IMR-90 (cell line): ENCODE data around the gene MARCHF3. TPM values are rescaled to one million over a fixed set of nuclear protein-coding genes. Genes with fewer than 3 reads are reported as not detected.

Source experiments
- ATAC-seq: fragments of 200-7000 bp; cut with Tn5 transposase; 2 replicates; pipeline ENCODE4 v1.9.1; 2020; ENCODE audit warnings: low read depth, mild to moderate bottlenecking, moderate library complexity
- BruUV-seq: library from RNA; stranded (reverse); fragments of 400-500 nt; replicated peaks from 2 replicates; lab custom pipeline; 2021; lab: Mats Ljungman, UMichigan
- CTCF ChIA-PET: fragments of 300-600 bp; formaldehyde crosslinking; extraction: SDS; loops from one replicate; lab custom pipeline; 2021; ENCODE audit warnings: antibody characterized with exemption; lab: Yijun Ruan, JAX
- POLR2A ChIA-PET: fragments of 300-600 bp; sonication (Branson Sonifier 250); formaldehyde crosslinking; loops from one replicate; lab custom pipeline; 2022; ENCODE audit warnings: antibody characterized with exemption; ENCODE audit not compliant: unreplicated experiment; lab: Charles Lee
- DNase-seq: peaks from one replicate; pipeline ENCODE4 v3.0.0; 2013
- H2AFZ ChIP-seq: replicated peaks from 2 replicates; pipeline ENCODE3; 2013; ENCODE audit warnings: low read length, mild to moderate bottlenecking; ENCODE audit not compliant: poor library complexity
- H2AK5ac ChIP-seq: 2 replicates; pipeline ENCODE4 v1.6.1; 2013; ENCODE audit warnings: low read depth, low read length, inconsistent platforms
- H2AK9ac ChIP-seq: replicated peaks from 2 replicates; pipeline ENCODE3; 2013; ENCODE audit warnings: mild to moderate bottlenecking, low read depth, low read length, moderate library complexity; ENCODE audit not compliant: poor library complexity
- H2BK120ac ChIP-seq: 2 replicates; pipeline ENCODE4 v1.6.1; 2013; ENCODE audit warnings: low read depth, low read length, inconsistent platforms
- H2BK15ac ChIP-seq: 3 replicates; pipeline ENCODE4 v1.6.1; 2013; ENCODE audit warnings: low read depth, low read length, inconsistent platforms
- H2BK20ac ChIP-seq: 2 replicates; pipeline ENCODE4 v1.6.1; 2013; ENCODE audit warnings: low read depth, mild to moderate bottlenecking, inconsistent platforms, low read length, moderate library complexity
- H2BK5ac ChIP-seq: 2 replicates; pipeline ENCODE4 v1.6.1; 2013; ENCODE audit warnings: mild to moderate bottlenecking, low read depth, low read length, inconsistent platforms; ENCODE audit not compliant: poor library complexity, severe bottlenecking
- H3K14ac ChIP-seq: replicated peaks from 2 replicates; pipeline ENCODE4 v1.6.1; 2013; ENCODE audit warnings: low read depth, low read length, inconsistent platforms
- H3K18ac ChIP-seq: 2 replicates; pipeline ENCODE4 v1.6.1; 2013; ENCODE audit warnings: low read depth, low read length, control low read depth
- H3K23ac ChIP-seq: 2 replicates; pipeline ENCODE4 v1.6.1; 2013; ENCODE audit warnings: low read depth, low read length, inconsistent platforms
- H3K27ac ChIP-seq: 2 replicates; pipeline ENCODE4 v1.5.1; 2013; ENCODE audit warnings: mild to moderate bottlenecking, control low read depth, low read length; ENCODE audit not compliant: insufficient read depth
- H3K27me3 ChIP-seq: 2 replicates; pipeline ENCODE4 v1.6.1; 2013; ENCODE audit warnings: low read length; ENCODE audit not compliant: control insufficient read depth, insufficient read depth
- H3K36me3 ChIP-seq: 2 replicates; pipeline ENCODE4 v1.6.1; 2013; ENCODE audit warnings: low read length, mixed read lengths; ENCODE audit not compliant: control insufficient read depth, insufficient read depth
- H3K4ac ChIP-seq: 2 replicates; pipeline ENCODE4 v1.6.1; 2013; ENCODE audit warnings: low read depth, low read length, inconsistent platforms
- H3K4me1 ChIP-seq: 2 replicates; pipeline ENCODE4 v1.6.1; 2013; ENCODE audit warnings: low read length, mixed read lengths; ENCODE audit not compliant: control insufficient read depth, insufficient read depth
- H3K4me2 ChIP-seq: 2 replicates; pipeline ENCODE4 v1.6.1; 2013; ENCODE audit warnings: low read depth, mild to moderate bottlenecking, control low read depth, low read length, moderate library complexity
- H3K4me3 ChIP-seq: 2 replicates; pipeline ENCODE4 v1.5.1; 2013; ENCODE audit warnings: low read depth, mild to moderate bottlenecking, control low read depth, low read length, moderate library complexity; ENCODE audit not compliant: insufficient read depth
- H3K56ac ChIP-seq: 2 replicates; pipeline ENCODE4 v1.6.1; 2013; ENCODE audit warnings: low read length, inconsistent platforms; ENCODE audit not compliant: insufficient read depth; ENCODE audit errors: extremely low read depth
- H3K79me1 ChIP-seq, 2 experiments: 2 replicates each; pipeline ENCODE4 v1.6.1; 2013; ENCODE audit warnings: low read length in 2 of 2, inconsistent platforms in 1 of 2, low read depth in 1 of 2
- H3K9ac ChIP-seq: 2 replicates; pipeline ENCODE4 v1.6.1; 2013; ENCODE audit warnings: low read depth, low read length, control low read depth
- H3K9me1 ChIP-seq: 2 replicates; pipeline ENCODE4 v1.6.1; 2013; ENCODE audit warnings: low read length, inconsistent platforms; ENCODE audit not compliant: insufficient read depth
- H3K9me3 ChIP-seq: 2 replicates; pipeline ENCODE4 v1.6.1; 2013; ENCODE audit warnings: low read length; ENCODE audit not compliant: control insufficient read depth, insufficient read depth
- H4K20me1 ChIP-seq: 2 replicates; pipeline ENCODE4 v1.6.1; 2013; ENCODE audit warnings: low read length, inconsistent platforms; ENCODE audit not compliant: insufficient read depth
- H4K5ac ChIP-seq: 2 replicates; pipeline ENCODE4 v1.6.1; 2013; ENCODE audit warnings: mild to moderate bottlenecking, low read depth, low read length, control low read depth
- H4K8ac ChIP-seq, 2 experiments: 2 replicates each; pipeline ENCODE4 v1.6.1; 2013; ENCODE audit warnings: low read depth in 2 of 2, low read length in 2 of 2, control low read depth in 1 of 2, inconsistent platforms in 1 of 2
- H4K91ac ChIP-seq: 2 replicates; pipeline ENCODE4 v1.6.1; 2013; ENCODE audit warnings: low read depth, low read length, inconsistent platforms; ENCODE audit not compliant: insufficient read depth
- CEBPB ChIP-seq: IDR thresholded peaks from 2 replicates; pipeline ENCODE4 v1.6.1; 2012; ENCODE audit warnings: low read depth, low read length, improper control_type of control experiment
- CTCF ChIP-seq: conservative IDR thresholded peaks from 2 replicates; pipeline ENCODE4 v1.5.1; 2012; ENCODE audit warnings: mild to moderate bottlenecking, low read depth, low read length, improper control_type of control experiment
- MAFK ChIP-seq: IDR thresholded peaks from 2 replicates; pipeline ENCODE4 v1.6.1; 2012; ENCODE audit warnings: low read depth, low read length, improper control_type of control experiment
- RAD21 ChIP-seq: IDR thresholded peaks from 2 replicates; pipeline ENCODE4 v1.6.1; 2012; ENCODE audit warnings: low read length, improper control_type of control experiment
- RCOR1 ChIP-seq: IDR thresholded peaks from 2 replicates; pipeline ENCODE4 v1.6.1; 2012; ENCODE audit warnings: mild to moderate bottlenecking, low read length, improper control_type of control experiment; ENCODE audit not compliant: insufficient replicate concordance
- SMC3 ChIP-seq: fragments of 150-350 bp; IDR thresholded peaks from 2 replicates; pipeline ENCODE4 v1.6.1; 2016; ENCODE audit warnings: low read depth, mild to moderate bottlenecking, antibody characterized with exemption, low read length, moderate library complexity
- WGBS, 2 experiments: methylation state at CpG; one replicate each; pipeline versions ENCODE4 v1.1.5 to v1.1.7; 2013; ENCODE audit warnings: missing lambda C conversion rate in 2 of 2; ENCODE audit not compliant: insufficient read length in 1 of 2; ENCODE audit errors: extremely low coverage in 2 of 2; 5-methylcytosine and 5-hydroxymethylcytosine counted together
- dilution Hi-C: fragments of 300-500 bp; cut with HindIII; formaldehyde crosslinking; loops from one replicate; pipeline ENCODE4 v1.14.3; 2018; ENCODE audit warnings: low sequenced_read_pairs; ENCODE audit not compliant: unreplicated experiment
- in situ Hi-C: fragments of 300-500 bp; cut with MboI; formaldehyde crosslinking; loops from 3 replicates; pipeline ENCODE4 v1.14.3; 2019; ENCODE audit warnings: low sequenced_read_pairs, inconsistent platforms, mixed read lengths
- intact Hi-C: fragments of 100-400 bp; cut with micrococcal nuclease; formaldehyde crosslinking; loops from 2 replicates; pipeline ENCODE4 v1.10.0; 2022
- polyA plus RNA-seq, 3 experiments: library from polyadenylated mRNA; depleted of rRNA; stranded (reverse); fragments of >200 nt; gene quantifications; 2 replicates each; pipeline ENCODE4 v1.2.3, GENCODE V29; 2012; ENCODE audit warnings: low replicate concordance in 1 of 3
- total RNA-seq: library from RNA; depleted of rRNA; stranded (reverse); fragments of >200 nt; gene quantifications from 2 replicates; pipeline ENCODE4 v1.2.3, GENCODE V29; 2012

Gene MARCHF3
- total and polyA plus RNA-seq, 2 of the 4 experiments (the other 2 are of a cell fraction): 11.2 to 18.8 TPM

- H3K79me1 ChIP-seq: peaks cover 21 to 33% of the 10 kb centered on the region in 2 experiments; a peak in 3 of 4 replicates
- no peaks in the 10 kb centered on the region for H3K9me3 ChIP-seq
- no peak overlapping the region for H4K8ac ChIP-seq
- H3K56ac ChIP-seq: no peak overlapping the region
- no peaks in the 10 kb centered on the region for H3K9me1 ChIP-seq
- no peak overlapping the region for H3K4ac ChIP-seq
- no CpG with 5 or more reads among the region's 3 CpGs for WGBS, 2 experiments
- no peak overlapping the region for H3K18ac ChIP-seq
- no peak overlapping the region for H2AK5ac ChIP-seq
- no peak overlapping the region for H2AK9ac ChIP-seq
- H3K14ac ChIP-seq: no peak overlapping the region
- H2BK5ac ChIP-seq: no peak overlapping the region
- no peak overlapping the region for H2BK120ac ChIP-seq
- H3K9ac ChIP-seq: no peak overlapping the region
- in situ Hi-C loops: no loop called here
- no peak overlapping the region for H4K91ac ChIP-seq
- H3K4me1 ChIP-seq: no peaks in the 10 kb centered on the region
- no peak overlapping the region for H2BK15ac ChIP-seq
- no peak for DNase-seq
- H3K4me3 ChIP-seq: no peak overlapping the region
- no peaks in the 10 kb centered on the region for H3K36me3 ChIP-seq
- ChIA-PET CTCF (no interaction called here), POLR2A (no interaction called here)
- H2BK20ac ChIP-seq: no peak overlapping the region
- H3K23ac ChIP-seq: no peak overlapping the region
- BruUV-seq: no TSS peak
- dilution Hi-C loops: no loop called here
- no peak for TF ChIP-seq CEBPB
- TF ChIP-seq SMC3: no peak
- TF ChIP-seq MAFK: no peak
- TF ChIP-seq RCOR1: no peak
- TF ChIP-seq RAD21: no peak
- TF ChIP-seq CTCF: no peak
- H3K27me3 ChIP-seq: no peaks in the 10 kb centered on the region
- intact Hi-C loops: no loop called here
- no peaks in the 10 kb centered on the region for H4K20me1 ChIP-seq
- H2AFZ ChIP-seq: no peak overlapping the region
- no peak overlapping the region for H3K4me2 ChIP-seq
- ATAC-seq: no peak
- no peak overlapping the region for H3K27ac ChIP-seq
- H4K5ac ChIP-seq: no peak overlapping the region
Measured at GRCh38 chr5:127022846-127023245, 7.5 kb downstream of the MARCHF3 start.
